Peyer's patch (tissue), 4 donors: Measurements from ENCODE around the gene LTBP1. TPM values are rescaled to one million over a fixed set of nuclear protein-coding genes. Genes with fewer than 3 reads are reported as not detected.
"Not testable (repeated sequence)": the region's sequence is repeated elsewhere in the genome, so short reads cannot be mapped to it uniquely, and the experiment has no call there.

Experiments used
- DNase-seq, 3 donors: peaks; one replicate each; pipeline ENCODE4 v3.0.0-alpha.2; 2017 to 2019
- H3K27ac ChIP-seq, 4 donors: fragments of 200-600 bp; sonication (generic); one replicate each; pipeline ENCODE4 v1.5.1; 2016 to 2019
- H3K27me3 ChIP-seq, 2 donors: fragments of 200-600 bp; sonication (generic); one replicate each; pipeline ENCODE4 v1.5.1; 2019
- H3K36me3 ChIP-seq, 3 donors: fragments of 200-600 bp; sonication (generic); one replicate each; pipeline ENCODE4 v1.5.1; 2016 to 2019
- H3K4me1 ChIP-seq, 4 donors: fragments of 200-600 bp; sonication (generic); one replicate each; pipeline ENCODE4 v1.5.1; 2016 to 2019
- H3K4me3 ChIP-seq, 4 donors: fragments of 200-600 bp; sonication (generic); 1 replicate in 3 of 4; 2 replicates in 1 of 4; pipeline ENCODE4 v1.5.1; 2016 to 2019; ENCODE audit warnings: mild to moderate bottlenecking in 1 of 4
- H3K9me3 ChIP-seq, 4 donors: fragments of 200-600 bp; sonication (generic); one replicate each; pipeline ENCODE4 v1.5.1; 2016 to 2019; ENCODE audit warnings: mild to moderate bottlenecking in 1 of 4
- POLR2A ChIP-seq, 2 donors: fragments of 450-650 bp; IDR thresholded peaks; one replicate each; pipeline ENCODE4 v1.5.1; 2017; ENCODE audit warnings: antibody characterized with exemption in 2 of 2, mild to moderate bottlenecking in 2 of 2, moderate library complexity in 2 of 2
- total RNA-seq, 4 donors: library from RNA; depleted of rRNA; stranded (reverse); fragments of >200 nt; gene quantifications; one replicate each; pipeline ENCODE4 v1.1.0, GENCODE V29; 2016
- TF ChIP-seq, protein P1 (sequence below), 6 experiments: fragments of 450-650 bp in 4 of 6; fragments of 200-600 bp in 2 of 6; sonication (generic) in 1 of 6; IDR thresholded peaks; one replicate each; pipeline ENCODE4 v1.5.1; 2017 to 2019; ENCODE audit warnings: antibody characterized with exemption in 6 of 6, mild to moderate bottlenecking in 3 of 6, moderate library complexity in 1 of 6

The LTBP1 gene
- total RNA-seq, 4 donors from 2014 or later, result 8.6 to 23.1 (median 13.1) TPM

DNA sequence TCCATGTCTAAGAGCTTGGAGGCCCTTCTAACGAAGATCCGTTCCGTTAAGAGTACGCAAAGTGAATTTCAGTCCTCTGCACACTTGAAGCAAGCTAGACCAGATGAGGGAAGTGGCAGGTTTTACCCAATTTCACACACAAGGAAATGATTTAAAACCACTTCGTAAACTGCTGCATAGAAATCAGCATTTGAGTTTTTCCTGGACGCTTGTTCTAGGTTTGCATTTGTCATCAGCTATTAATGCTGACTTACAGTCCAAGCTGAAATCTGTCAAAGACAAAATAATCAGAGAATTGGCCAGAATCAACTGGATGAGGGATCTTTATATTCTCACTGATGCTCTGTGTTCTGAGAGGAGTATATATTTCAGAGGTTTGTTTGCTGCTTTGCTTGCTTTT lies 412.1 kb downstream of the LTBP1 start:
- no peak for DNase-seq
- H3K9me3 ChIP-seq, result peaks cover 0 to 4% (median 0%) of the 10 kb centered on the region in 4 donors
- no peaks in the 10 kb centered on the region for H3K27me3 ChIP-seq
- H3K4me1 ChIP-seq, result no peaks in the 10 kb centered on the region
- no peaks in the 10 kb centered on the region for H3K36me3 ChIP-seq
- H3K27ac ChIP-seq, result no peak overlapping the region
- TF ChIP-seq POLR2A (IDR thresholded peaks at IDR 0.05), result no peak
- TF ChIP-seq, protein P1, sequence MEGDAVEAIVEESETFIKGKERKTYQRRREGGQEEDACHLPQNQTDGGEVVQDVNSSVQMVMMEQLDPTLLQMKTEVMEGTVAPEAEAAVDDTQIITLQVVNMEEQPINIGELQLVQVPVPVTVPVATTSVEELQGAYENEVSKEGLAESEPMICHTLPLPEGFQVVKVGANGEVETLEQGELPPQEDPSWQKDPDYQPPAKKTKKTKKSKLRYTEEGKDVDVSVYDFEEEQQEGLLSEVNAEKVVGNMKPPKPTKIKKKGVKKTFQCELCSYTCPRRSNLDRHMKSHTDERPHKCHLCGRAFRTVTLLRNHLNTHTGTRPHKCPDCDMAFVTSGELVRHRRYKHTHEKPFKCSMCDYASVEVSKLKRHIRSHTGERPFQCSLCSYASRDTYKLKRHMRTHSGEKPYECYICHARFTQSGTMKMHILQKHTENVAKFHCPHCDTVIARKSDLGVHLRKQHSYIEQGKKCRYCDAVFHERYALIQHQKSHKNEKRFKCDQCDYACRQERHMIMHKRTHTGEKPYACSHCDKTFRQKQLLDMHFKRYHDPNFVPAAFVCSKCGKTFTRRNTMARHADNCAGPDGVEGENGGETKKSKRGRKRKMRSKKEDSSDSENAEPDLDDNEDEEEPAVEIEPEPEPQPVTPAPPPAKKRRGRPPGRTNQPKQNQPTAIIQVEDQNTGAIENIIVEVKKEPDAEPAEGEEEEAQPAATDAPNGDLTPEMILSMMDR (IDR thresholded peaks at IDR 0.05), result no peak
- H3K4me3 ChIP-seq, result no peak overlapping the region

DNA sequence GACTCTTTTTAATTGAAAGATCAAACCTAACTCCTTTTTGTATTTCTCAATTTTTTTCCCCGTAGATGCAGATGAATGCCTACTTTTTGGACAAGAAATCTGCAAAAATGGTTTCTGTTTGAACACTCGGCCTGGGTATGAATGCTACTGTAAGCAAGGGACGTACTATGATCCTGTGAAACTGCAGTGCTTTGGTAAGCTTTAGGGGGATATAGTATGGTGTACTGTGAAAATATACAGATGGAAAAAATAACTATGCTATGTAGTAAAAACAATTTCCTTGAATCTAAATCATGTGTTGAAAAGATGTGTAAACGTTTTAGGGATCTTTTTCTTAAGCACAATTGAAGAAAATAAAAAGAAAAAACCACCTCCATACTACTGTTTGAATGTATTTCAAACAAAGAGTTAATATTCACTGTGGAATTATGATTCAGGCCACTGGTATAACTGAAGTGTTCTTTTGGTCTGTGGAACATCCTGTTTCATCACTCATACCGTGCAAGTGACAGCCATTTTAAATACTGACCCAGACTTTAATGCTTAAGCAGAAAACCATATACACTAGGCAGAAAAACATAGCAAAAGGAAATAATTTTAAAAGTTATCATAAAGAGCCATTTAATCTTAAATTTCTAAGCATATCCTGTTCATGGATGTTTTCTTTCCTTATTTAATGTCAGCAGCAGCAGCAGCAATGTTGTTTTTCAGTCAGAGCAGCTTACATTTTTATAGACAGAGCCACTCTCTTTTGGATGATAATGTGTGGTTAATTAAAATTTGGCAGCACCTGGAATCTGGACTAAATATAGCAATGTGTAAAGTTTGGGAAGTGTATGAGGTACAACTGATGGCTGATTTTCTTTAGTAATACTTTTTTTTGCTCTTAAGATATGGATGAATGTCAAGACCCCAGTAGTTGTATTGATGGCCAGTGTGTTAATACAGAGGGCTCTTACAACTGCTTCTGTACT lies 416.9 kb downstream of the LTBP1 start:
- Histone ChIP-seq H3K27me3 (no peaks in the 10 kb centered on the region), H3K9me3 (no peaks in the 10 kb centered on the region), H3K36me3 (no peaks in the 10 kb centered on the region), H3K4me3 (no peak overlapping the region), H3K27ac (no peak overlapping the region), H3K4me1 (no peaks in the 10 kb centered on the region)
- DNase-seq, result no peak
- no peak for TF ChIP-seq POLR2A (IDR thresholded peaks at IDR 0.05)
- TF ChIP-seq, protein P1 (IDR thresholded peaks at IDR 0.05), result no peak

DNA sequence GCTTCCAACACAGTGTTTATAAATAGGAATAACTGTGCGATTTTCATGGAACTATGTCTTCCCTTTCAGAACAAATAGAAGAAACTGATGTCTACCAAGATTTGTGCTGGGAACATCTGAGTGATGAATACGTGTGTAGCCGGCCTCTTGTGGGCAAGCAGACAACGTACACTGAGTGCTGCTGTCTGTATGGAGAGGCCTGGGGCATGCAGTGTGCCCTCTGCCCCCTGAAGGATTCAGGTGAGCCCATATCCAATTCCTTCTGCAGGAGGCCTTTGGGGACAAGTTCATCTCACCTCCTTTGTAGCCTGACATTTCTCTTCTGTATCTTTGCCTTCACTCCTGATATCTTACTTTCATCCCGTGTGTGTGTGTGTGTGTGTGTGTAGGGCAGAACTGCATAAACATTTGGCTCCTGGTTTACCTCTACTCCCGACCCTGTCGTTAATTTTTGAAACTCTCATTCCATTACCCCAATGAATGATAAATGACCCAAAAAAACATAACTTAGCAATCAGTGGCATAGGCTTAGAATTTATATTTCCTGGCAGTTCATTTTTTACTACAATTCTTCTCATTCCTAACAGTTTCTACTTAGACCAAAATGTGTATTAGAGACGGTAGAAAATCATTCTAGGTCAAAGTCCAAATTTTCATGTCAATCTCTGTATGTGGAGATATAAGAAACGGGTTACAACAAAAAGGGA lies 418.7 kb downstream of the LTBP1 start:
- Histone ChIP-seq H3K4me1 (no peaks in the 10 kb centered on the region), H3K4me3 (no peak overlapping the region), H3K36me3 (no peaks in the 10 kb centered on the region), H3K27me3 (no peaks in the 10 kb centered on the region), H3K9me3 (no peaks in the 10 kb centered on the region), H3K27ac (peak overlapping the region in 1 of 4 donors; percentile 10)
- no peak for DNase-seq
- TF ChIP-seq, protein P1 (IDR thresholded peaks at IDR 0.05), result no peak
- TF ChIP-seq POLR2A (IDR thresholded peaks at IDR 0.05), result no peak

DNA sequence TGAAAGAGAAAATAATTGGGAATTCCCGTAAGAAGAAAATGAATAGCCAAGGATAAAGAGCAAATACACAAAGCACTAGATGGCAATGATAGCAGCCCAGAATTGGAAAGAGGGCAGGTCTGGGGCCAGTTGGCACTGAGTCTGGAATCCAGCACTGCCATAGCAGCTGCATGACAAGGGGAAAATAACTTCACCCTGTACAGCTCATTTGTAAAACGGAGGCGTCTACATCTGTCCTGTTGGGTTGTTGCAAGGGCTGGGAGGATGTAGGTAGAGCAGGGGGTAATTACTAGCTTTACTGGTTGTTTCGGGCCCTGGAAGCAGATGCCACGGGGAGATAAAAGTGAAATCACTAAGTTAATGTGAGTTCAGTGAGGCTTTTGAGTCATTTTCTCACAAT lies 419.7 kb downstream of the LTBP1 start:
- H3K36me3 ChIP-seq, result no peaks in the 10 kb centered on the region
- no peaks in the 10 kb centered on the region for H3K9me3 ChIP-seq
- no peak for TF ChIP-seq POLR2A (IDR thresholded peaks at IDR 0.05)
- TF ChIP-seq, protein P1 (IDR thresholded peaks at IDR 0.05), result no peak
- H3K27ac ChIP-seq, result peak overlapping the region in 1 of 4 donors; percentile 10
- no peaks in the 10 kb centered on the region for H3K4me1 ChIP-seq
- no peak for DNase-seq
- no peaks in the 10 kb centered on the region for H3K27me3 ChIP-seq
- H3K4me3 ChIP-seq, result no peak overlapping the region

DNA sequence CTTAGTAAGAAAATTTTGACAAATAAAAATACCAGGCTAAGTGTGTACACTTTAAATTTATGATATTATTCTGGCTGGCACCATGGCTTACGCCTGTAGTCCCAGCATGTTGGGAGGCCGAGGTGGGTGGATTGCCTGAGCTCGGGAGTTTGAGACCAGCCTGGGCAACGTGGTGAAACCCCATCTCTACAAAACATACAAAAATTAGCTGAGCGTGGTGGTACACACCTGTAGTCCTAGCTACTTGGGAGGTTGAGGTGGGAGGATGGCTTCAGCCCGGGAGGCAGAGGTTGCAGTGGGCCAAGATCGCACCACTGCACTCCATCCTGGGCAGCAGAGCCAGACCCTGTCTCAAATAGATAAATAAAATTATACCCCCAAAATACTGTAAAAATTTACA lies 421.8 kb downstream of the LTBP1 start:
- not testable (repeated sequence) for H3K27me3 ChIP-seq

DNA sequence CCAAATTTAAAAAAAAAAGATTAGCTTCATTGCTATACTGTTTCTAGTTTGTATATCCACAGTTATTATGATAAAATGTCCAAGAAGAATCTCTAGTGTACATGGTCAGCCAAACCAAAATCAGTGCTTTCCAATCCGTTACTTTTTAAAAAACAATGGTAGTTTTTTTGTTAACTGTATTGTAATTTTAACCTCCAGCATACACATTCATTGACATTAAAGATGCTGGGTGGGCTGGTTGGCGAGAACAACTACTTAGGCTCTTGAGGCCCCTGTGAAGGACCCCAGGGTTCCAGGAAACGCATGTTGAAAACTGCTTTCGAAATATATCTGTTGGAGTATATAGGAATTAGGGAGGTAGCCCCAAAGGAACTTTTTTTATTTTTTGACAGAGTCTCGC lies 422.4 kb downstream of the LTBP1 start:
- Histone ChIP-seq H3K9me3 (no peaks in the 10 kb centered on the region), H3K4me1 (no peaks in the 10 kb centered on the region), H3K36me3 (no peaks in the 10 kb centered on the region), H3K27me3 (no peaks in the 10 kb centered on the region), H3K27ac (no peak overlapping the region), H3K4me3 (no peak overlapping the region)
- no peak for DNase-seq
- TF ChIP-seq, protein P1 (IDR thresholded peaks at IDR 0.05), result no peak
- no peak for TF ChIP-seq POLR2A (IDR thresholded peaks at IDR 0.05)

More for the DNA sequence above, 421.8 kb downstream of the LTBP1 start:
- not testable (repeated sequence) for DNase-seq, H3K27ac ChIP-seq, H3K4me3 ChIP-seq, H3K36me3 ChIP-seq, H3K4me1 ChIP-seq, H3K9me3 ChIP-seq
